Hematopoietic multipotent progenitor cell treated with erythropoietin and hydrocortisone succinate and interleukin-3 and kit ligand, for 17 days (in vitro differentiated cells): ENCODE measurements around the gene CHMP6.

ENCODE experiments used
- DNase-seq: peaks from one replicate; pipeline ENCODE4 v3.0.0-alpha.2; 2015; ENCODE audit warnings: low spot score

Gene CHMP6

DNA sequence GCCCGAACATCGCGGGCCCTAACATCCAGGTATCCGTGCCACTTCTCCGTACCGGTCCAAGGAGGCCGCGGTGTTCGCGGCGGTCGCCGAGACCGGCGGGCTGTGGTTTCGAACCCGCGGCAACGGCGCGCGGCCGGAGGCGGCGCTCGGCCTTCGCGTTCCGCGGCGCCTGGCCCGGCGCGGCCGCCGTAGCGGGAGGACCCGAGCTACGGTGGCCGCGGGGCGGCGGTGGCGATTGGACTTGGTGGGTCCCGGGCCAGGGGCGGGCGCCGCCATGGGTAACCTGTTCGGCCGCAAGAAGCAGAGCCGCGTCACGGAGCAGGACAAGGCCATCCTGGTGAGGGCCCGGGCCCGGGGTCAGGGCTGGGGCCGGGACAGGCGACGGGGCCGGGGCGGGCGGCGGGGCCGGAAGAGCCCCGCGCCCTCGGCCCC is at the start of gene CHMP6:
Gene CHMP6 (plus strand): TSS at position 197 of the 432 bp plus-strand sequence. CDS start 78 bp downstream, at position 275.
- DNase-seq = peak; percentile 31

DNA sequence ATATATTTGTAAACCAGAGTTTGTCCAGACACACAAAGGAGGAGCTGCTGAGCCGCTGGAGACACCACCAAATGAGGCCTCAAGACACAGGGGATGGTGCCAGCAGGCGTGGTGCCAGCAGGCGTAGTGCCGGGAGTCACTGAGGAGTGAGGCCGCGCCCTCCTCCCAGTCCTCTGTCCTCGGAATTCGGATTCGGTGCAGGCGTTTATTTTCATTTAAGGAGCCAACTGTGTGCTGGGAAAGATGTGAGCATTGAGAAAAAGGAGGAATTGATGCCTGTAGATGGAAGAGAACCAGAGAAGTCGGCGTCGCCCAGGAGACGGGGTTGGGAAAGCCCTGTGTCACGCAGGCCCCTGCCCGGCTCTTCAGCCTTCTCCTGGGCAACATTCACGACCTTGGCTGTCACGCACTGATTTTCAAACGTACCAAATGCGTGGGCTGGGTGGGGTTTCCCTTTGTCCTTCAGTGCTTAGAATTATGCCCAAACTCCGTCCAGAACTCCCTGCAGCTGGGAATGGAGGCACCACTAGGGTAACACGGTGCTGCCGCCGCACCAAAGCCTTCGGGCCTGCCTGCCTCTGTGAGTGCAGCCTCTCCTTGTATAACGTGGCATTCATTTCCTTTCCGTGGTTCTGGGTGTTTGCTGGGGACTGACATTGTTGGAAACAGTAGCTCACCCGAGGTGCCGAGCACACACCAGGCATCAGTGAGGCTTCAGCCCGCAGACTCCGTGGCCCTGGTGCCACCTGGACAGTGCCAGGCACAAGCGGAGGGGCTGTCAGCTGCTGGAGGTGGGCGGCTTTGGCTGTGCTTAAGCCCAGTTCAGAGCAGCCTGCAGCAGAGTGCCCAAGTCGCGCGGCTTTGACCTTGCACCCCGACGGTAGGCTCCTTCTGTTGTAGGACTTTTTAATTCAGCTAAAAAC is 49.0 kb upstream of the CHMP6 start:
- DNase-seq = no peak

- DNase-seq = no peak
These were observed 48.1 kb upstream of the CHMP6 start for GRCh38 chr17:80943346-80944145.

- DNase-seq = no peak
These were observed 47.3 kb upstream of the CHMP6 start for GRCh38 chr17:80944326-80944725.

- no peak for DNase-seq
These were observed 45.9 kb upstream of the CHMP6 start for GRCh38 chr17:80945736-80946135.

DNA sequence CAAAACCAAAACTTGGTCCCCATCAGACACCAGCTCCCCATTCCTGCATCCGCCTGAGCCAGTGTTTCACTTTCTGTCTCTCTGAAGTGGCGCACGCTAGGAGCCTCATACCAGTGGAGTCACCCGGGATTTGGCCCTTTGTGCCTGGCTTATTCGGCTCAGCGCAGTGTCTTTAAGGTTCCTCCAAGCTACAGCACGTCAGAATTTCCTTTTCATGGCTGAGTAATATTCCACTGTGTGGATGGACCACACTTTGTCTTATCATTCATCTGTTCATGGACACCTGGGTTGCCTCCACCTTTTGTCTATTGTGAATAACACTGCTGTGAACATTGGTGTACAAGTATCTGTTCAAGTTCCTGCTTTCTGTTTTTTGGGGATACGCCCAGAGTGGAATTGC is 45.2 kb upstream of the CHMP6 start:
- no peak for DNase-seq

- no peak for DNase-seq
These were observed 44.3 kb upstream of the CHMP6 start for GRCh38 chr17:80947200-80947940.

GRCh38 chr17:80948019-80948975 is 43.3 kb upstream of the CHMP6 start:
- no peak for DNase-seq

DNA sequence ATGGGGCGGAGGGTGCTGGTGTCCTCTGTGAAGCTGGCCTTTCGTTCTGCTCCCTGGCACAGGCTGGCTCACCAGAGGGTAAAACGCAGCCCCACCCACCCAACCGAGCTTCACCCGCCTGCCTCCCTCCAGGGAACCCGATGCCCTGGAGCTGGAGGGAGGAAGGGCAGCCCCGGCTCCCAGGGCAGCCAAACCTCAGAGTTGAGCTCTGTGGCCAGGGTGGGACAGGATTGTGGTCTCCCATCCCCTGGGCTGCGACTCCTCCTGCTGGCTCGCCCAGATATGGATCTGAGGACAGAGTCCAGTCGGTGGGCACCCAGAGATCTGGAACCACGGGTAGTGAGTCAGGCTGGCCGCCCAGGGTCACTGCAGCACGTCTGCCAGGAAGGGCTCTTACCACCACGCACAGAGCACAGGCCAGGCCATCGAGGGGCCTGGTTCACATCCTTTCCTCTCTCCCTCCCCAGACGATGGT is 42.6 kb upstream of the CHMP6 start:
- no peak for DNase-seq

- no peak for DNase-seq
These were observed 41.9 kb upstream of the CHMP6 start for GRCh38 chr17:80949451-80950421.

- DNase-seq = no peak
These were observed 41.0 kb upstream of the CHMP6 start for GRCh38 chr17:80950466-80951120.

GRCh38 chr17:80951121-80952090 is 40.2 kb upstream of the CHMP6 start:
- no peak for DNase-seq

GRCh38 chr17:80952291-80952690 is 39.4 kb upstream of the CHMP6 start:
- no peak for DNase-seq

DNA sequence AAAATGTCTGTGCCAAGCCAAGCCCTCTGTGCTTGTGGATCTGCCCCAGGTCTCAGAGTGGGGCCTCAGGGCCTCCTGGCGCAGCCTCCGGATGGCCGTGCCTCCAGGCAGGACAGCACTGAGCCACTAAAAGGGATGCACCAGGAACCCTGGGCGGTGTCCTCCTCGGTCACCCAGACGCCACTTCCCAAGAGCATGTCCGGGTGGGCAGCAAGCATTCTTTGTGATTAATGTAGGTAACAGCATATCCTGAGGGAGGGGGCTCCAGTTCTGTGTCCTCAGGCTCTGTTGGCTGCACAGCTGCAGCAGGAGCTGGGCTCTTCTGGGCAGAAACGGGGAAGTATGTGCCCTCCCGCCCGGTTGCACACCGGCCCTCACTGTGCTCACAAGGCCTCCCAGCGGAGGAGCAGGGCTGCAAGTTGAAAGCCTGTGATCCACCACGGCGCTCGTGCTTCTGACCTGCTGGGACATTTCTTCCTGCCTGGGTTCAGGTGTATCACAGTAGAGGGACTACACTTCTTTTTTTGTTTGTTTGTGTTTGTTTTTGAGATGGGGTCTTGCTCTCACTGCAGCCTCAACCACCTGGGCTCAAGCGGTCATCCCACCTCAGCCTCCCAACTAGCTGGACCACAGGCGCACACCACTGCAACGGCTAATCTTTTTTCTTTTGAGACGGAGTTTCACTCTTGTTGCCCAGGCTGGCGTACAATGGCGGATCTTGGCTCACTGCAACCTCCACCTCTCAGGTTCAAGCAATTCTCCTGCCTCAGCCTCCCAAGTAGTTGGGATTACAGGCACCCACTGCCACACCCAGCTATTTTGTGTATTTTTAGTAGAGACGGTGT is 37.9 kb upstream of the CHMP6 start:
- no peak for DNase-seq

DNA sequence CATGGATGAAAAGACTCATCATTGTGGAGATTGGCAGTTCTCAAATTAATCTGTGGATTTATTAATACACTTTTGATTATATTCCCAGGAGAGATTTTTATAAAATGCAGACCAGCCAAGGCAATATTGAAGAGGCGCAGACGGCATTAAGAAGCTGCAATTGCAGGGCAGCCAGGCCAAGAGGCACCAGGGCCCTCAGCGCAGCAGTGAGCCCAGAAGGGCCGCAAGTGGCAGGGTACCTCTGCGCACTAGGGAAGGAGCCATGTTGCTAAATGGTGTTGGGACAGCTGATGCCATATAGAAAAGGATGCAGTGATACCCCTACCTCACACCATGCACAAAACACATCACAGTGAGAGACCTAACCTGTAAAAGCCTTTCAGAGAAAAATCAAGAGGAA is 36.6 kb upstream of the CHMP6 start:
- DNase-seq = no peak

DNA sequence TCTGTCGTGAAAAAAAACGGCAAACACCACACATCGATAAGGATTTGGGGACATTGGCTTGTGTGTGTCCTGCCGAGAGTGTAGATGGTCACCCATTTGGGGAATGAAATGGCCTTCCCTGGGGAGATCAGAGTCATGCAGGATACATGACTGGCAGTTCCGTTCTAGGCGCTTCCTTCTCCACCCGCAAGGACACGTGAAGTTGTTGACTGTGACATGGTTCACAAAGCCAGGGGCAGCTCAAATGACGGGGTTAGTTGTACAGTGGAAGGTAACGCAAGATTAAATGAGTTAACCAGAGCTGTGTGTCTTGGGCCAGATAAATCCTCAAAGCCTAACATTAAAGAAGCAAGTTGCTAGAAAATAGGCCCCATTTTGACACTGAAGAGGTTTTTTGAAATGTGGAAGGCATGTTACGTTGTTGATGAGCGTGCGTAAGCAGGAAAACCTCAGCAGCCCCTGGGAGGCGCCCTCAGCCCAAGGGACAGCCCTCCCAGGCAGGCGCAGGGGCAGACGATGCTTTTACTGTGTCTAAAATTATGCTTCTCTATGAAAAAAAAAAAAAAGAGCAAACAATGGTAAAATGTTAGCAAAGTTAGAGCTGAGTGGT is 35.9 kb upstream of the CHMP6 start:
- DNase-seq = no peak
